PC-3 (cell line): ENCODE results near the gene PRKN. TPM values are rescaled to one million over a fixed set of nuclear protein-coding genes. Genes with fewer than 3 reads are reported as not detected.

Experiments
- ATAC-seq: fragments of 200-7000 bp; cut with Tn5 transposase; 2 replicates; pipeline ENCODE4 v1.9.1; 2020; ENCODE audit warnings: mild to moderate bottlenecking, moderate library complexity
- BruUV-seq: library from RNA; stranded (reverse); fragments of 400-500 nt; replicated peaks from 2 replicates; lab custom pipeline; 2021; lab: Mats Ljungman, UMichigan
- CTCF ChIA-PET: fragments of 300-600 bp; sonication (Branson Sonifier 250); formaldehyde crosslinking; loops from one replicate; lab custom pipeline; 2022; ENCODE audit warnings: antibody characterized with exemption; lab: Charles Lee
- POLR2A ChIA-PET: fragments of 300-600 bp; sonication (Branson Sonifier 250); formaldehyde crosslinking; loops from one replicate; lab custom pipeline; 2022; ENCODE audit warnings: antibody characterized with exemption; ENCODE audit not compliant: unreplicated experiment; lab: Charles Lee
- DNase-seq: peaks from one replicate; pipeline ENCODE4 v3.0.0-alpha.2; 2015
- H2AFZ ChIP-seq: fragments of 300-600 bp; sonication (generic); 2 replicates; pipeline ENCODE4 v1.6.0; 2016; ENCODE audit warnings: antibody characterized with exemption, low read length
- H3F3A ChIP-seq: fragments of 300-600 bp; sonication (generic); one replicate; pipeline ENCODE4 v1.6.0; 2017; ENCODE audit warnings: antibody characterized with exemption, low read length, control low read depth, mild to moderate bottlenecking; ENCODE audit not compliant: unreplicated experiment
- H3K27ac ChIP-seq: fragments of 300-600 bp; sonication (generic); 2 replicates; pipeline ENCODE4 v1.5.1; 2016; ENCODE audit warnings: mild to moderate bottlenecking, low read length
- H3K27me3 ChIP-seq: fragments of 300-600 bp; sonication (generic); 2 replicates; pipeline ENCODE4 v1.6.1; 2016; ENCODE audit warnings: low read length, mixed read lengths
- H3K36me3 ChIP-seq: fragments of 300-600 bp; sonication (generic); 2 replicates; pipeline ENCODE4 v1.6.1; 2016; ENCODE audit warnings: low read depth, mixed run types, low read length, mixed read lengths
- H3K4me1 ChIP-seq: fragments of 300-600 bp; sonication (generic); 2 replicates; pipeline ENCODE4 v1.5.1; 2016; ENCODE audit warnings: low read length; ENCODE audit not compliant: insufficient read depth
- H3K4me2 ChIP-seq: fragments of 300-600 bp; sonication (generic); 2 replicates; pipeline ENCODE4 v1.6.0; 2016; ENCODE audit warnings: low read length
- H3K4me3 ChIP-seq: fragments of 300-600 bp; sonication (generic); 2 replicates; pipeline ENCODE4 v1.5.1; 2016; ENCODE audit warnings: mild to moderate bottlenecking, low read length, mixed read lengths
- H3K79me2 ChIP-seq: fragments of 300-600 bp; sonication (generic); 2 replicates; pipeline ENCODE4 v1.6.1; 2017; ENCODE audit warnings: low read length, mixed read lengths
- H3K9ac ChIP-seq: fragments of 300-600 bp; sonication (generic); 2 replicates; pipeline ENCODE4 v1.6.0; 2016; ENCODE audit warnings: mild to moderate bottlenecking, low read length
- H3K9me2 ChIP-seq: fragments of 300-600 bp; sonication (generic); replicated peaks from 2 replicates; pipeline ENCODE4 v1.6.1; 2016; ENCODE audit warnings: mixed run types, low read length, mixed read lengths
- H3K9me3 ChIP-seq: fragments of 300-600 bp; sonication (generic); 2 replicates; pipeline ENCODE4 v1.6.1; 2016; ENCODE audit warnings: low read length, mixed read lengths
- H4K20me1 ChIP-seq: fragments of 300-600 bp; sonication (generic); 2 replicates; pipeline ENCODE4 v1.6.1; 2016; ENCODE audit warnings: low read length, mixed read lengths
- EZH2 ChIP-seq: fragments of 300-600 bp; sonication (generic); IDR thresholded peaks from one replicate; pipeline ENCODE4 v1.6.1; 2017; ENCODE audit warnings: antibody characterized with exemption, mild to moderate bottlenecking, low read length; ENCODE audit not compliant: unreplicated experiment
- EZH2phosphoT487 ChIP-seq: fragments of 300-600 bp; sonication (generic); IDR thresholded peaks from 2 replicates; pipeline ENCODE4 v1.6.1; 2018; ENCODE audit warnings: mild to moderate bottlenecking, antibody characterized with exemption, low read length, borderline replicate concordance
- intact Hi-C: fragments of 100-400 bp; cut with micrococcal nuclease; formaldehyde crosslinking; loops from 2 replicates; pipeline ENCODE4 v1.9.0; 2023
- total RNA-seq: library from RNA; depleted of rRNA; stranded (reverse); fragments of >200 nt; gene quantifications from 2 replicates; pipeline ENCODE4 v1.2.3, GENCODE V29; 2014
- TF ChIP-seq, protein P1 (sequence below): fragments of 300-600 bp; sonication (generic); conservative IDR thresholded peaks from 2 replicates; pipeline ENCODE4 v1.5.1; 2017; ENCODE audit warnings: antibody characterized with exemption, low read depth, mild to moderate bottlenecking, low read length

Gene PRKN
- total RNA-seq, 1 experiment from 2014 or later: not detected

DNA sequence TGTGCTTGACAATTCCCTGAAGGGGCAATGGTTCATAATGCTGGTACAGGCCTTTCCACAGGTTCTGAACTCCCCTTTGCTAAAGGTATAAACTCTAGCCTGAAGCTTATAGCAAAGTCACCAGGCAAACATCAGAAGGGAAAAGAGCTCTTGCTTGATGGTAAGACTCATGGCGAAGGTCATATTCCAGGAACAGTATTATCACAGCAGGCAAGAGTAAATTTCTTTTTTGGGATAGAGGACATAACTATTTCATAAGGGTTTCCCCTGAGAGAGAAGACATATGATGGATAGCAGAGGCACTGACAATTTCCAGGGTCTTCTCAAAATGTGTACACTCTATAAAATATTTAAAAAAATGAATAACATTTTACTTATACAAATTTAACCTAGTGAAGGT is 86.8 kb downstream of the PRKN start:
- Histone ChIP-seq H3K9ac (no peak overlapping the region), H4K20me1 (no peaks in the 10 kb centered on the region), H3K36me3 (no peaks in the 10 kb centered on the region), H3K4me3 (no peak overlapping the region), H3F3A (no peaks in the 10 kb centered on the region), H3K4me2 (no peak overlapping the region), H2AFZ (no peak overlapping the region), H3K9me3 (no peaks in the 10 kb centered on the region), H3K27me3 (no peaks in the 10 kb centered on the region), H3K27ac (no peak overlapping the region), H3K9me2 (no peaks in the 10 kb centered on the region), H3K79me2 (no peaks in the 10 kb centered on the region), H3K4me1 (no peaks in the 10 kb centered on the region)
- TF ChIP-seq EZH2: no peak
- no peak for TF ChIP-seq EZH2phosphoT487
- TF ChIP-seq, protein P1, sequence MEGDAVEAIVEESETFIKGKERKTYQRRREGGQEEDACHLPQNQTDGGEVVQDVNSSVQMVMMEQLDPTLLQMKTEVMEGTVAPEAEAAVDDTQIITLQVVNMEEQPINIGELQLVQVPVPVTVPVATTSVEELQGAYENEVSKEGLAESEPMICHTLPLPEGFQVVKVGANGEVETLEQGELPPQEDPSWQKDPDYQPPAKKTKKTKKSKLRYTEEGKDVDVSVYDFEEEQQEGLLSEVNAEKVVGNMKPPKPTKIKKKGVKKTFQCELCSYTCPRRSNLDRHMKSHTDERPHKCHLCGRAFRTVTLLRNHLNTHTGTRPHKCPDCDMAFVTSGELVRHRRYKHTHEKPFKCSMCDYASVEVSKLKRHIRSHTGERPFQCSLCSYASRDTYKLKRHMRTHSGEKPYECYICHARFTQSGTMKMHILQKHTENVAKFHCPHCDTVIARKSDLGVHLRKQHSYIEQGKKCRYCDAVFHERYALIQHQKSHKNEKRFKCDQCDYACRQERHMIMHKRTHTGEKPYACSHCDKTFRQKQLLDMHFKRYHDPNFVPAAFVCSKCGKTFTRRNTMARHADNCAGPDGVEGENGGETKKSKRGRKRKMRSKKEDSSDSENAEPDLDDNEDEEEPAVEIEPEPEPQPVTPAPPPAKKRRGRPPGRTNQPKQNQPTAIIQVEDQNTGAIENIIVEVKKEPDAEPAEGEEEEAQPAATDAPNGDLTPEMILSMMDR: no peak
- no peak for ATAC-seq
- ChIA-PET CTCF (no interaction called here), POLR2A (no interaction called here)
- intact Hi-C loops: no loop called here
- no peak for DNase-seq
- BruUV-seq: no TSS peak

DNA sequence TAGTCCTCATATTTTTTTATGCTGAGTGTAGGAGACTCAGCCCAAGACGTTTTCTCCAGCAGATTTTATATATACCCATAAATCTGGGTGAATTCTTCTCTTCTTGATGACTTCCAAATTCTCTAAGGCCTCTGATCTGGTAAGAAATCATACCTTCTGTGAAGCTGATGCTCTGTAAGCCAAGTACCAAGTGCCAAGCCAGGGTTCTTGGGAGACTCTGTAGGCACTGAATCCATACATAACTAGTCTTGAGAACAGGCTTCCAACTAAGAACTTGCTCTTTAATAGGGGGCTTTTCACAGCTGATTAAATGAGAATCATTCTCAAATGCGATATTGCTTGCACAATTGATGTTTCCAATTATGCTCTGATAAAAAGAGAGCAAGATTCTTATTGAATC is 87.6 kb downstream of the PRKN start:
- Histone ChIP-seq H3K4me3 (no peak overlapping the region), H3K4me1 (no peaks in the 10 kb centered on the region), H3K79me2 (no peaks in the 10 kb centered on the region), H3K27ac (no peak overlapping the region), H2AFZ (no peak overlapping the region), H3F3A (no peaks in the 10 kb centered on the region), H4K20me1 (no peaks in the 10 kb centered on the region), H3K27me3 (no peaks in the 10 kb centered on the region), H3K36me3 (no peaks in the 10 kb centered on the region), H3K9ac (no peak overlapping the region), H3K9me2 (no peaks in the 10 kb centered on the region), H3K9me3 (no peaks in the 10 kb centered on the region), H3K4me2 (no peak overlapping the region)
- ATAC-seq: no peak
- ChIA-PET CTCF (no interaction called here), POLR2A (no interaction called here)
- no peak for TF ChIP-seq EZH2
- no TSS peak for BruUV-seq
- intact Hi-C loops: no loop called here
- no peak for DNase-seq

DNA sequence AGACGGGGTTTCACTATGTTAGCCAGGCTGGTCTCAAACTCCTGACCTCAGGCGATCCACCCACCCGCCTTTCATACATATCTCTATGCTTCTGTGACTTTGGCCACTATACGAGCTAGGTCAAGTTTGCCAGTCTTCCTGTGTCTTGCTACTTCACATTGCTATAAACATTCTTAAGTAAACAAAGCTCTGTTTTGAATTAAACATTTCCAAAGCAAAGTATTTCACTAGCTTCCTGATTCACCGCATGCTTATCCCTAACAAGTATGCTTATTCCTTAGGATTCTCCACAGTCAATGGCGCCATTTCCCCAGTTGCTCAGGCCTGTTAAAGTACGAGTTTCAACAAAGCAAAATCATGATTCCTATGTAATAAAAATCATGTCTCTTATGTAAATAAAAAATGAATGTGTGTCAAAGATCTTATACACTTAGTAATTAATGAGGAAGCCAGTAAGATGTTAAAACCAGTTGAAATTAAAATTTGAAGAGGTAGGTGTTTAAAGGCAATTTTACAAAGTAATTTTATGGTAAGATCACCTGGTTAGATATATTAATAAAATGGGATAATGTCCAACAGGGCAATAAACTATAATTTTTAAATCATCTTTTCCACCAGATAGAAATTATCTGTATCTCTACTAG is 88.5 kb downstream of the PRKN start:
- BruUV-seq: no TSS peak
- Histone ChIP-seq H3F3A (no peaks in the 10 kb centered on the region), H3K9me3 (no peaks in the 10 kb centered on the region), H3K9me2 (no peaks in the 10 kb centered on the region), H3K79me2 (no peaks in the 10 kb centered on the region), H2AFZ (no peak overlapping the region), H4K20me1 (no peaks in the 10 kb centered on the region), H3K9ac (no peak overlapping the region), H3K4me3 (no peak overlapping the region), H3K27ac (no peak overlapping the region), H3K4me1 (no peaks in the 10 kb centered on the region), H3K36me3 (no peaks in the 10 kb centered on the region), H3K27me3 (no peaks in the 10 kb centered on the region), H3K4me2 (no peak overlapping the region)
- TF ChIP-seq EZH2: no peak
- no peak for TF ChIP-seq EZH2phosphoT487
- ATAC-seq (peak; percentile 20; the same call in 1 of the 2 replicates), DNase-seq (no peak)
- ChIA-PET POLR2A (no interaction called here), CTCF (no interaction called here)
- intact Hi-C loops: no loop called here
